Retinal pigment epithelial cell (primary cell): ENCODE measurements around the gene PASD1.

ENCODE experiments used
- DNase-seq: peaks from one replicate; pipeline ENCODE4 v3.0.0-alpha.2; 2010; ENCODE audit warnings: low read depth
- H3K4me3 ChIP-seq: 2 replicates; pipeline ENCODE4 v1.5.1; 2011; ENCODE audit warnings: mild to moderate bottlenecking, low read length, control low read depth, moderate library complexity
- TF ChIP-seq, protein P1 (sequence below): conservative IDR thresholded peaks from 2 replicates; pipeline ENCODE4 v1.5.1; 2011; ENCODE audit warnings: low read depth, low read length, control low read depth, inconsistent platforms

Gene PASD1

DNA sequence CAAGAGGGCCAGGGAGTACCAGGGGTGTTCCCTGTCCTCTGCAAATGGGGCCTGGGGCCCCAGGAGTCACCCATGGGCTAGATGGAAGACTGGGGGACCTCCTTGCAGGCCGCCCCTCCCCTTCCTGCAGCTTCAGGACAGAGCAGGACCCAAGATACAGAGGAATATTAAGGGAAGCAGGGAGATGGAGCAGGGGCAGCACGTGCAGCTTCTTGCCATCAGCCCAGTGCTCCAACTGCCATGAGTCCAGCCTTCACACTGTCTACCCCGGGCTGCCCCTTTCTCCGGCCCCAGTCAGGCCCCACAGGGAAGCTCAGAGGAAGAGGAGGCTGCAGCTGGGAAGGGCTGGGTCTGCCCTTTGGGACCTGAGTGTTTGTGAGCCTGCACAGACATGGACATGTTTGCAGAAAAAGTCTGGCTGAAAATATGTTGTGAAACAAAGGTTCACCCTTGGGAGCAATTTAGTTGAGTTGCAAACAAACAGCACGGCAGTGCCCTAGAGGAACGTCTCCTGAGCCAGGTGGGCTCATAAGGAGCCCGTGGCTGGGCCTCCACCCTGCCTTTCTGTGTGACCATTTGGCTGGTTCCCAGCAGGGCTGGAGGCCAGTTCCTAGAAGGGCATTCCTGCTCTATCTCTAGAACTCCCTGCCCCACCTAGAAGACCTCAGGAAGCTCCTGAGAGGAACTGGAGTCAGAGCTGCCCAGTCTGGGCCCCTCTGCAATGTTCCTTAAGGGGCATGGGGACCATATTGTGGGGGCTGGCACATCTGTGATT, 161.3 kb downstream of the PASD1 start:
- TF ChIP-seq, protein P1, sequence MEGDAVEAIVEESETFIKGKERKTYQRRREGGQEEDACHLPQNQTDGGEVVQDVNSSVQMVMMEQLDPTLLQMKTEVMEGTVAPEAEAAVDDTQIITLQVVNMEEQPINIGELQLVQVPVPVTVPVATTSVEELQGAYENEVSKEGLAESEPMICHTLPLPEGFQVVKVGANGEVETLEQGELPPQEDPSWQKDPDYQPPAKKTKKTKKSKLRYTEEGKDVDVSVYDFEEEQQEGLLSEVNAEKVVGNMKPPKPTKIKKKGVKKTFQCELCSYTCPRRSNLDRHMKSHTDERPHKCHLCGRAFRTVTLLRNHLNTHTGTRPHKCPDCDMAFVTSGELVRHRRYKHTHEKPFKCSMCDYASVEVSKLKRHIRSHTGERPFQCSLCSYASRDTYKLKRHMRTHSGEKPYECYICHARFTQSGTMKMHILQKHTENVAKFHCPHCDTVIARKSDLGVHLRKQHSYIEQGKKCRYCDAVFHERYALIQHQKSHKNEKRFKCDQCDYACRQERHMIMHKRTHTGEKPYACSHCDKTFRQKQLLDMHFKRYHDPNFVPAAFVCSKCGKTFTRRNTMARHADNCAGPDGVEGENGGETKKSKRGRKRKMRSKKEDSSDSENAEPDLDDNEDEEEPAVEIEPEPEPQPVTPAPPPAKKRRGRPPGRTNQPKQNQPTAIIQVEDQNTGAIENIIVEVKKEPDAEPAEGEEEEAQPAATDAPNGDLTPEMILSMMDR = no peak
- no peak overlapping the region for H3K4me3 ChIP-seq
- no peak for DNase-seq

DNA sequence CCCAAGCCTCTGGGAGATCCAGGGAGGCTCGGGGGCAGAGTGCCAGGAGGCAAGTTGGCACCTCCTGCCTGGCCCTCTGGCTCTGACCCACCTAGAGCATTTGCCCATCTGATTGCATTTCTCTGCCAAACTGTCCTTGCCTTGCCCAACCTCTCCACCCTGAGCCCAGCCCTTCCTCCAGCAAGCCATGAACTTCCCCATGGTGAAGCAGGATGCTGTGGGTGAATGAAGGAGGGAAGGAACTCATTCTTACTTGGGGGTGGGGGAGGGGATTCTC, 161.8 kb downstream of the PASD1 start:
- no peak for DNase-seq
- TF ChIP-seq, protein P1 = no peak
- H3K4me3 ChIP-seq = no peak overlapping the region
